ENCODE measurements around the gene TMEM81. TPM values are rescaled to one million over a fixed set of nuclear protein-coding genes. Genes with fewer than 3 reads are reported as not detected.

The TMEM81 gene
- total RNA-seq, 1 experiment from 2014 or later: 4.3 TPM

DNA sequence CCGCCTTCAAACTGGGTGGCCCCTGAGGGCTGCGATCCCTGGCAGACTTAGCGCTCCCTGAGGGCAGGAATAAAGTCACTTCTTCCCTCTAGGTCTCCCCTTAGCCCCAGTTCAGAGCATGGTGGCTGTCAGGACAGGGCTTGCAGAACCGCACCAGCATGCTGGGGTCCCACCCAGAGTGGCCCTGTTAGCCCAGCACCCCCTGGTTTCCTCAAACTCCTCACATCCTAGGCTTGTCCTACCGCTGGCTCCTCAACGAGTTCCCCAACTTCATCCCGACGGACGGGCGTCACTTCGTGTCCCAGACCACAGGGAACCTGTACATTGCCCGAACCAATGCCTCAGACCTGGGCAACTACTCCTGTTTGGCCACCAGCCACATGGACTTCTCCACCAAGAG is 25.4 kb downstream of the TMEM81 start:
- intact Hi-C loops (cut with micrococcal nuclease; ENCODE audit: unreplicated experiment): no loop called here
- DNase-seq: no peak
- H3K27me3 ChIP-seq (replicated peaks; ENCODE audit: control insufficient read depth, insufficient read depth, low read length): no peaks in the 10 kb centered on the region
- H3K4me1 ChIP-seq: peaks cover 6% of the 10 kb centered on the region; the same call in 1 of the 2 replicates
- no peak overlapping the region for H3K4me3 ChIP-seq (ENCODE audit: low read depth, low read length)
- no TSS peak for BruUV-seq (replicated peaks)
- Mint-ChIP-seq H3K4me1 (ENCODE audit: low read depth, unreplicated experiment) (no peaks in the 10 kb centered on the region), H3K36me3 (ENCODE audit: insufficient read depth, unreplicated experiment) (no peaks in the 10 kb centered on the region), H3K27me3 (ENCODE audit: insufficient read depth, unreplicated experiment) (peaks cover 3% of the 10 kb centered on the region), H3K27ac (ENCODE audit: unreplicated experiment) (no peak overlapping the region), H3K9me3 (ENCODE audit: unreplicated experiment) (no peaks in the 10 kb centered on the region), H3K4me3 (ENCODE audit: unreplicated experiment) (no peak overlapping the region)
- POLR2A ChIA-PET: no interaction called here
- no peaks in the 10 kb centered on the region for H3K9me3 ChIP-seq
- CTCF ChIA-PET: interaction anchor here (3.6 kb wide), 1 partner anchor 71 kb away, joined by 191 read pairs; no protein-coding TSS in a partner anchor
- TF ChIP-seq, protein P1, sequence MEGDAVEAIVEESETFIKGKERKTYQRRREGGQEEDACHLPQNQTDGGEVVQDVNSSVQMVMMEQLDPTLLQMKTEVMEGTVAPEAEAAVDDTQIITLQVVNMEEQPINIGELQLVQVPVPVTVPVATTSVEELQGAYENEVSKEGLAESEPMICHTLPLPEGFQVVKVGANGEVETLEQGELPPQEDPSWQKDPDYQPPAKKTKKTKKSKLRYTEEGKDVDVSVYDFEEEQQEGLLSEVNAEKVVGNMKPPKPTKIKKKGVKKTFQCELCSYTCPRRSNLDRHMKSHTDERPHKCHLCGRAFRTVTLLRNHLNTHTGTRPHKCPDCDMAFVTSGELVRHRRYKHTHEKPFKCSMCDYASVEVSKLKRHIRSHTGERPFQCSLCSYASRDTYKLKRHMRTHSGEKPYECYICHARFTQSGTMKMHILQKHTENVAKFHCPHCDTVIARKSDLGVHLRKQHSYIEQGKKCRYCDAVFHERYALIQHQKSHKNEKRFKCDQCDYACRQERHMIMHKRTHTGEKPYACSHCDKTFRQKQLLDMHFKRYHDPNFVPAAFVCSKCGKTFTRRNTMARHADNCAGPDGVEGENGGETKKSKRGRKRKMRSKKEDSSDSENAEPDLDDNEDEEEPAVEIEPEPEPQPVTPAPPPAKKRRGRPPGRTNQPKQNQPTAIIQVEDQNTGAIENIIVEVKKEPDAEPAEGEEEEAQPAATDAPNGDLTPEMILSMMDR (IDR thresholded peaks at IDR 0.05; ENCODE audit: insufficient read depth in 1 of 2, low read depth in 1 of 2, low read length in 1 of 2, severe bottlenecking in 1 of 2, unreplicated experiment in 1 of 2): no peak
- no peaks in the 10 kb centered on the region; the same call in 1 of the 2 replicates for H3K36me3 ChIP-seq (ENCODE audit: control insufficient read depth, insufficient read depth, low read length)

DNA sequence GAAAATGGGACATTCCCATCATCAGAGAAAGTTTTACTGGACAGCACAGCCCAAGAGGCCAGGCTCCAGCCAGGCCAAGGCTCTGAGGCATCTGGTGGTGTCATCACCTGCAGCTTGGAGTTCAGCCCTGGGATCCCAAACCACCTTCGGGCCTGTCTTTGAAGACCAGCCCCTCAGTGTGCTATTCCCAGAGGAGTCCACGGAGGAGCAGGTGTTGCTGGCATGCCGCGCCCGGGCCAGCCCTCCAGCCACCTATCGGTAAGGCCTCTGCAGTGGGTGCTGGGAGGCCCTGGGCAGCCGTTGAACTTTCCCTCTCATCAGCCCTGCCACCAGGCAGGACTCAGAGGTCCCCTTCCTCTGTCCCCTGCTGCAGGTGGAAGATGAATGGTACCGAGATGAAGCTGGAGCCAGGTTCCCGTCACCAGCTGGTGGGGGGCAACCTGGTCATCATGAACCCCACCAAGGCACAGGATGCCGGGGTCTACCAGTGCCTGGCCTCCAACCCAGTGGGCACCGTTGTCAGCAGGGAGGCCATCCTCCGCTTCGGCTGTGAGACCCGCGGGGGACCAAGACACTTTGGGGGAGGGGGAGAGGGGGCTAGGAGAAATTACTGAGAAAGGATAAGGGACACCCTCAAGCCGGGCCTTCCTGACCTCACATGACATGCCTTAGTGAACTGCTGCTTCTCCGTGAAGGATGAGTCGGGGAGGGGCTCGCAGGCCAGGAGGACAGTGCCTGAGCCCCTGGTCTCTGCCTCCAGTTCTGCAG is 26.3 kb downstream of the TMEM81 start:
- no TSS peak for BruUV-seq (replicated peaks)
- H3K27ac Mint-ChIP-seq (ENCODE audit: unreplicated experiment): no peak overlapping the region
- TF ChIP-seq, protein P1 (IDR thresholded peaks at IDR 0.05; ENCODE audit: insufficient read depth in 1 of 2, low read depth in 1 of 2, low read length in 1 of 2, severe bottlenecking in 1 of 2, unreplicated experiment in 1 of 2): no peak
- no peak for DNase-seq
- POLR2A ChIA-PET: no interaction called here
- H3K36me3 Mint-ChIP-seq (ENCODE audit: insufficient read depth, unreplicated experiment): no peaks in the 10 kb centered on the region
- CTCF ChIA-PET: no interaction called here
- Histone ChIP-seq H3K4me1 (peaks cover 6% of the 10 kb centered on the region; the same call in 1 of the 2 replicates), H3K9me3 (no peaks in the 10 kb centered on the region), H3K27me3 (replicated peaks; ENCODE audit: control insufficient read depth, insufficient read depth, low read length) (no peaks in the 10 kb centered on the region), H3K4me3 (ENCODE audit: low read depth, low read length) (no peak overlapping the region), H3K36me3 (ENCODE audit: control insufficient read depth, insufficient read depth, low read length) (no peaks in the 10 kb centered on the region; the same call in 1 of the 2 replicates)
- H3K4me3 Mint-ChIP-seq (ENCODE audit: unreplicated experiment): no peak overlapping the region
- H3K9me3 Mint-ChIP-seq (ENCODE audit: unreplicated experiment): no peaks in the 10 kb centered on the region
- intact Hi-C loops (cut with micrococcal nuclease; ENCODE audit: unreplicated experiment): no loop called here
- H3K27me3 Mint-ChIP-seq (ENCODE audit: insufficient read depth, unreplicated experiment): peaks cover 3% of the 10 kb centered on the region
- H3K4me1 Mint-ChIP-seq (ENCODE audit: low read depth, unreplicated experiment): no peaks in the 10 kb centered on the region

DNA sequence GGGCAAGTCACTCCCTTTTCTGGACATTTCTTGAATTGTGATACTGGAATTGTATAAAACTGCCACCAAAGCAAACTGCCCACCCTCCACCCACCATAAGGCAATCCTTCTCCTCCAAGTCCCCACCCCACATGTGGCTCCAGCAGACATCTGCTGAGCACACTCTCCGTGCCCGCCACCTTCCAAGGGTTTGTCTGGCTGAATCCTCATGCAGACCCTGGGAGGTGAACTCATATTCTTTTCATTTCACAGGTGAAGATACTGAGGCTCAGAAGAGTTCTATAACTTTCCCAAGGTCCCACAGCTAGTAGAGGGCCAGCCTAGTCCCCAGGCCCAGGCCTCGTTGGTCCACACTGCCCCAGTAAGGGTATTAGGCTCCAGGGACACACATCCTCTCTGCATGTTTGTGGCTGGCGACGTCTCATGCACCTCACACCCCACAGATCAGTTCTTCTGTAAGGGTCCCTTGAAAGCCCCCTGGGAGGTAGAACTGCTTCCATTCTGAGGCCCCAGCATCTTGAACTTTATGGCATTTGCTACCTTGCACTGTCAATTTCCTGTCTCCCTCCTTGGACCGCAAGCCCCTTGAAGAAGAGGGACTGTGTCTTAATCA is 27.2 kb downstream of the TMEM81 start:
- Mint-ChIP-seq H3K27ac (ENCODE audit: unreplicated experiment) (no peak overlapping the region), H3K27me3 (ENCODE audit: insufficient read depth, unreplicated experiment) (peaks cover 3% of the 10 kb centered on the region), H3K36me3 (ENCODE audit: insufficient read depth, unreplicated experiment) (no peaks in the 10 kb centered on the region), H3K9me3 (ENCODE audit: unreplicated experiment) (no peaks in the 10 kb centered on the region), H3K4me1 (ENCODE audit: low read depth, unreplicated experiment) (no peaks in the 10 kb centered on the region), H3K4me3 (ENCODE audit: unreplicated experiment) (no peak overlapping the region)
- Histone ChIP-seq H3K9me3 (no peaks in the 10 kb centered on the region), H3K36me3 (ENCODE audit: control insufficient read depth, insufficient read depth, low read length) (no peaks in the 10 kb centered on the region; the same call in 1 of the 2 replicates), H3K27me3 (replicated peaks; ENCODE audit: control insufficient read depth, insufficient read depth, low read length) (no peaks in the 10 kb centered on the region), H3K4me3 (ENCODE audit: low read depth, low read length) (no peak overlapping the region), H3K4me1 (peaks cover 6% of the 10 kb centered on the region; the same call in 1 of the 2 replicates)
- POLR2A ChIA-PET: no interaction called here
- TF ChIP-seq, protein P1 (IDR thresholded peaks at IDR 0.05; ENCODE audit: insufficient read depth in 1 of 2, low read depth in 1 of 2, low read length in 1 of 2, severe bottlenecking in 1 of 2, unreplicated experiment in 1 of 2): no peak
- no peak for DNase-seq
- CTCF ChIA-PET: no interaction called here
- intact Hi-C loops (cut with micrococcal nuclease; ENCODE audit: unreplicated experiment): no loop called here
- BruUV-seq (replicated peaks): no TSS peak
